Activated CD4-positive, alpha-beta T cell treated with anti-CD3 and anti-CD28 coated beads for 36 hours (primary cell): ENCODE results near the gene AFG3L2. TPM values are rescaled to one million over a fixed set of nuclear protein-coding genes. Genes with fewer than 3 reads are reported as not detected.
A peak's percentile ranks its signal among the peaks of the same experiment; 100 is the strongest.

Source experiments
- ATAC-seq: fragments of 200-7000 bp; cut with Tn5 transposase; one replicate; pipeline ENCODE4 v1.10.0; 2021; ENCODE audit warnings: mild to moderate bottlenecking, moderate library complexity
- CTCF ChIA-PET: fragments of 350-600 bp; sonication (Branson Sonifier 250); formaldehyde crosslinking; loops from one replicate; lab custom pipeline; 2021; ENCODE audit warnings: antibody characterized with exemption; lab: Charles Lee
- POLR2A ChIA-PET: fragments of 350-600 bp; sonication (Branson Sonifier 250); formaldehyde crosslinking; loops from one replicate; lab custom pipeline; 2021; ENCODE audit warnings: antibody characterized with exemption, inconsistent platforms; lab: Charles Lee
- DNase-seq: peaks from one replicate; pipeline ENCODE4 v3.0.0-alpha.2; 2020
- H3K27ac Mint-ChIP-seq: one replicate; pipeline ENCODE4 v1.8.0; 2021; ENCODE audit warnings: mixed read lengths
- H3K27me3 Mint-ChIP-seq: one replicate; pipeline ENCODE4 v1.8.0; 2021; ENCODE audit warnings: mixed read lengths
- H3K36me3 Mint-ChIP-seq: one replicate; pipeline ENCODE4 v1.8.0; 2021; ENCODE audit warnings: low read depth, mixed read lengths
- H3K4me1 Mint-ChIP-seq: one replicate; pipeline ENCODE4 v1.8.0; 2021; ENCODE audit warnings: mixed read lengths
- H3K4me3 Mint-ChIP-seq: one replicate; pipeline ENCODE4 v1.8.0; 2021; ENCODE audit warnings: mild to moderate bottlenecking, moderate library complexity, mixed read lengths
- H3K9me3 Mint-ChIP-seq: one replicate; pipeline ENCODE4 v1.8.0; 2021; ENCODE audit warnings: low read depth, mixed read lengths
- intact Hi-C, 2 experiments: fragments of 100-400 bp; cut with DNase I in 1 of 2; cut with micrococcal nuclease in 1 of 2; formaldehyde crosslinking; loops; one replicate each; pipeline versions ENCODE4 v1.14.2 to v1.15.1; 2022 to 2024; cut with DNase I, micrococcal nuclease
- total RNA-seq, 2 experiments: library from RNA; stranded (reverse); gene quantifications; one replicate each; pipeline ENCODE4 v1.2.3, GENCODE V29; 2021

AFG3L2 gene
- total RNA-seq, 2 experiments from 2014 or later: 38.0 to 56.5 TPM

- H3K4me3 Mint-ChIP-seq: no peak overlapping the region
- intact Hi-C loops: no loop called here
- ATAC-seq (no peak), DNase-seq (no peak)
- ChIA-PET CTCF (interaction anchor here (4.8 kb wide), 1 partner anchor 15 kb away, joined by 24 read pairs; no protein-coding TSS in a partner anchor), POLR2A (no interaction called here)
- H3K27me3 Mint-ChIP-seq: peaks cover 12% of the 10 kb centered on the region
- H3K9me3 Mint-ChIP-seq: peaks cover 5% of the 10 kb centered on the region
- no peaks in the 10 kb centered on the region for H3K4me1 Mint-ChIP-seq
- H3K27ac Mint-ChIP-seq: no peak overlapping the region
- peaks cover 5% of the 10 kb centered on the region for H3K36me3 Mint-ChIP-seq
Measured at GRCh38 chr18:12312976-12313375, 64.1 kb downstream of the AFG3L2 start.

GRCh38 chr18:12310762-12311161 is 66.3 kb downstream of the AFG3L2 start:
- intact Hi-C loops: no loop called here
- Mint-ChIP-seq H3K4me3 (no peak overlapping the region), H3K27me3 (peaks cover 28% of the 10 kb centered on the region), H3K9me3 (peaks cover 5% of the 10 kb centered on the region), H3K36me3 (peaks cover 5% of the 10 kb centered on the region), H3K4me1 (peaks cover 10% of the 10 kb centered on the region), H3K27ac (no peak overlapping the region)
- DNase-seq (no peak), ATAC-seq (no peak)
- POLR2A ChIA-PET: no interaction called here
- CTCF ChIA-PET: interaction anchor here (1.1 to 1.9 kb wide), 3 partner anchors 10 to 296 kb away, joined by 3 to 5 read pairs (median 3); no protein-coding TSS in a partner anchor

GRCh38 chr18:12309683-12310198 is 67.3 kb downstream of the AFG3L2 start:
- CTCF ChIA-PET: interaction anchor here (1.2 to 1.9 kb wide), 2 partner anchors 11 to 297 kb away, joined by 3 read pairs; no protein-coding TSS in a partner anchor
- ATAC-seq: no peak
- POLR2A ChIA-PET: no interaction called here
- DNase-seq: no peak
- intact Hi-C loops: no loop called here
- Mint-ChIP-seq H3K9me3 (peaks cover 5% of the 10 kb centered on the region), H3K27me3 (peaks cover 34% of the 10 kb centered on the region), H3K4me3 (no peak overlapping the region), H3K36me3 (peaks cover 5% of the 10 kb centered on the region), H3K4me1 (peaks cover 10% of the 10 kb centered on the region), H3K27ac (no peak overlapping the region)

- intact Hi-C loops: loop anchor here in 1 of 2 experiments (1.0 kb wide), 1 partner anchor 69 kb away; the partner anchor contains the start of gene AFG3L2
- ChIA-PET CTCF (no interaction called here), POLR2A (no interaction called here)
- H3K4me1 Mint-ChIP-seq: peaks cover 10% of the 10 kb centered on the region
- ATAC-seq (peak; percentile 72), DNase-seq (peak; percentile 64)
- peaks cover 5% of the 10 kb centered on the region for H3K36me3 Mint-ChIP-seq
- H3K27me3 Mint-ChIP-seq: peaks cover 40% of the 10 kb centered on the region
- peak overlapping the region; percentile 56 for H3K4me3 Mint-ChIP-seq
- H3K9me3 Mint-ChIP-seq: peaks cover 5% of the 10 kb centered on the region
- no peak overlapping the region for H3K27ac Mint-ChIP-seq
Measured at GRCh38 chr18:12308386-12309100, 68.5 kb downstream of the AFG3L2 start.

- Mint-ChIP-seq H3K9me3 (peaks cover 5% of the 10 kb centered on the region), H3K27me3 (peaks cover 40% of the 10 kb centered on the region), H3K36me3 (peaks cover 5% of the 10 kb centered on the region), H3K27ac (no peak within 1 kb of the TSS), H3K4me3 (peak within 1 kb of the TSS; percentile 71), H3K4me1 (peaks cover 10% of the 10 kb centered on the region)
- CTCF ChIA-PET: no interaction called here
- ATAC-seq (peak; percentile 78), DNase-seq (peak; percentile 62)
- POLR2A ChIA-PET: interaction anchor here (0.6 kb wide), 1 partner anchor 9 kb away, joined by 3 read pairs; no protein-coding TSS in a partner anchor
- intact Hi-C loops: loop anchor here in 1 of 2 experiments (1.0 kb wide), 1 partner anchor 69 kb away; the partner anchor contains the start of gene AFG3L2
Measured at GRCh38 chr18:12307701-12308385, 69.2 kb downstream of the AFG3L2 start, which contains the start of gene TUBB6. Gene TUBB6 (plus strand): TSS chr18:12308241. CDS start chr18:12308293, 52 bp downstream.

GRCh38 chr18:12306752-12307700 is 70.0 kb downstream of the AFG3L2 start:
- Mint-ChIP-seq H3K4me3 (peak overlapping the region; percentile 71), H3K27me3 (peaks cover 40% of the 10 kb centered on the region), H3K9me3 (peaks cover 5% of the 10 kb centered on the region), H3K4me1 (peaks cover 10% of the 10 kb centered on the region), H3K27ac (no peak overlapping the region), H3K36me3 (peaks cover 5% of the 10 kb centered on the region)
- ChIA-PET POLR2A (interaction anchor here (0.6 kb wide), 1 partner anchor 8 kb away, joined by 3 read pairs; no protein-coding TSS in a partner anchor), CTCF (no interaction called here)
- ATAC-seq: no peak
- intact Hi-C loops: no loop called here
- peak; percentile 24 for DNase-seq

- Mint-ChIP-seq H3K4me1 (peaks cover 10% of the 10 kb centered on the region), H3K9me3 (peaks cover 2% of the 10 kb centered on the region), H3K4me3 (no peak overlapping the region), H3K36me3 (peaks cover 3% of the 10 kb centered on the region), H3K27ac (no peak overlapping the region), H3K27me3 (peaks cover 40% of the 10 kb centered on the region)
- ATAC-seq (no peak), DNase-seq (no peak)
- intact Hi-C loops: no loop called here
- ChIA-PET CTCF (no interaction called here), POLR2A (no interaction called here)
Measured at GRCh38 chr18:12305930-12306629, 70.9 kb downstream of the AFG3L2 start.

- Mint-ChIP-seq H3K27me3 (peaks cover 39% of the 10 kb centered on the region), H3K9me3 (peaks cover 2% of the 10 kb centered on the region), H3K4me1 (peaks cover 10% of the 10 kb centered on the region), H3K27ac (no peak overlapping the region), H3K36me3 (peaks cover 3% of the 10 kb centered on the region), H3K4me3 (no peak overlapping the region)
- intact Hi-C loops: no loop called here
- ChIA-PET CTCF (no interaction called here), POLR2A (no interaction called here)
- no peak for DNase-seq
- ATAC-seq: no peak
Measured at GRCh38 chr18:12305211-12305610, 71.8 kb downstream of the AFG3L2 start.

- DNase-seq (no peak), ATAC-seq (no peak)
- Mint-ChIP-seq H3K27me3 (peaks cover 36% of the 10 kb centered on the region), H3K27ac (no peak overlapping the region), H3K4me3 (no peak overlapping the region), H3K9me3 (peaks cover under 1% of the 10 kb centered on the region), H3K36me3 (peaks cover under 1% of the 10 kb centered on the region), H3K4me1 (peaks cover 10% of the 10 kb centered on the region)
- POLR2A ChIA-PET: no interaction called here
- intact Hi-C loops: no loop called here
- CTCF ChIA-PET: no interaction called here
Measured at GRCh38 chr18:12304351-12305210, 72.4 kb downstream of the AFG3L2 start.
